Measurements from ENCODE around the gene SLCO2B1.

DNA sequence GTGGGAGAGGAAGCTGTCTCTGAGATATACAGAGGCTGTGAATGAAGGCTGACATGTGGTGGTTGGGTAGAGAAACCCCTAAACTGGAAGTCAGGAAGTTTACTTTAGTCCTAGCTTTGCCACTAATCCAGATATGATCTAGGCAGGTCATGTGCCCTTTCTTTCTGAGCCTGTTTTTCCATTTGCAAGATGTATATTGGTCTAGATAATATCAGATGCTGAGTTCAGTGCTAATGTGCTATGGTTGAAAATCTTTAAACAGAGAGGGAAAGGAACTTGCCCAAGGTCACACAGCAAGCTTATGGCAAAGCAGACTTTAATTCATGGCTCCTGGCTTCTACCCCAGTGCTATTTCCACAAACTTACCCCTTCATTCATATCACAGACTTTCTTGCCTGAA lies 63.9 kb downstream of the SLCO2B1 start:
- TF ChIP-seq, protein P1, sequence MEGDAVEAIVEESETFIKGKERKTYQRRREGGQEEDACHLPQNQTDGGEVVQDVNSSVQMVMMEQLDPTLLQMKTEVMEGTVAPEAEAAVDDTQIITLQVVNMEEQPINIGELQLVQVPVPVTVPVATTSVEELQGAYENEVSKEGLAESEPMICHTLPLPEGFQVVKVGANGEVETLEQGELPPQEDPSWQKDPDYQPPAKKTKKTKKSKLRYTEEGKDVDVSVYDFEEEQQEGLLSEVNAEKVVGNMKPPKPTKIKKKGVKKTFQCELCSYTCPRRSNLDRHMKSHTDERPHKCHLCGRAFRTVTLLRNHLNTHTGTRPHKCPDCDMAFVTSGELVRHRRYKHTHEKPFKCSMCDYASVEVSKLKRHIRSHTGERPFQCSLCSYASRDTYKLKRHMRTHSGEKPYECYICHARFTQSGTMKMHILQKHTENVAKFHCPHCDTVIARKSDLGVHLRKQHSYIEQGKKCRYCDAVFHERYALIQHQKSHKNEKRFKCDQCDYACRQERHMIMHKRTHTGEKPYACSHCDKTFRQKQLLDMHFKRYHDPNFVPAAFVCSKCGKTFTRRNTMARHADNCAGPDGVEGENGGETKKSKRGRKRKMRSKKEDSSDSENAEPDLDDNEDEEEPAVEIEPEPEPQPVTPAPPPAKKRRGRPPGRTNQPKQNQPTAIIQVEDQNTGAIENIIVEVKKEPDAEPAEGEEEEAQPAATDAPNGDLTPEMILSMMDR (IDR thresholded peaks at IDR 0.05), result no peak
- no peak for TF ChIP-seq POLR2A (IDR thresholded peaks at IDR 0.05)
- TF ChIP-seq EP300 (IDR thresholded peaks at IDR 0.05), result no peak

All from suprapubic skin (tissue), 3 donors.